Globus pallidus (tissue), 1 donor: ENCODE measurements around the gene BBX.
"Not testable (repeated sequence)": the region's sequence is repeated elsewhere in the genome, so short reads cannot be mapped to it uniquely, and the experiment has no call there.

ENCODE experiments used
- DNase-seq: peaks from one replicate; pipeline ENCODE4 v3.0.0-alpha.2; 2015; ENCODE audit warnings: low spot score

Gene BBX

GRCh38 chr3:107684431-107684925, 161.7 kb downstream of the BBX start:
- no peak for DNase-seq

GRCh38 chr3:107685383-107685782, 162.6 kb downstream of the BBX start:
- no peak for DNase-seq

GRCh38 chr3:107687056-107687581, 164.4 kb downstream of the BBX start:
- no peak for DNase-seq

- no peak for DNase-seq
Observed at GRCh38 chr3:107689355-107689754, 166.6 kb downstream of the BBX start.

- DNase-seq = peak; percentile 71
Observed at GRCh38 chr3:107690522-107691138, 167.9 kb downstream of the BBX start.

- not testable (repeated sequence) for DNase-seq
Observed at GRCh38 chr3:107691984-107692383, 169.2 kb downstream of the BBX start.

- not testable (repeated sequence) for DNase-seq
Observed at GRCh38 chr3:107697348-107697747, 174.6 kb downstream of the BBX start.

- not testable (repeated sequence) for DNase-seq
Observed at GRCh38 chr3:107697855-107698254, 175.1 kb downstream of the BBX start.

- DNase-seq = no peak
Observed at GRCh38 chr3:107699682-107700081, 176.9 kb downstream of the BBX start.

- no peak for DNase-seq
Observed at GRCh38 chr3:107701299-107701698, 178.5 kb downstream of the BBX start.

- no peak for DNase-seq
Observed at GRCh38 chr3:107704477-107704876, 181.7 kb downstream of the BBX start.

- no peak for DNase-seq
Observed at GRCh38 chr3:107705046-107705445, 182.3 kb downstream of the BBX start.

- DNase-seq = no peak
Observed at GRCh38 chr3:107710851-107711250, 188.1 kb downstream of the BBX start.

- no peak for DNase-seq
Observed at GRCh38 chr3:107716734-107717133, 194.0 kb downstream of the BBX start.

- DNase-seq = no peak
Observed at GRCh38 chr3:107718547-107718946, 195.8 kb downstream of the BBX start.

GRCh38 chr3:107727102-107727501, 204.3 kb downstream of the BBX start:
- DNase-seq = no peak

- DNase-seq = no peak
Observed at GRCh38 chr3:107729686-107730085, 206.9 kb downstream of the BBX start.

GRCh38 chr3:107734317-107734716, 211.6 kb downstream of the BBX start:
- no peak for DNase-seq

- no peak for DNase-seq
Observed at GRCh38 chr3:107737914-107738313, 215.2 kb downstream of the BBX start.

- DNase-seq = no peak
Observed at GRCh38 chr3:107738486-107739183, 215.9 kb downstream of the BBX start.

GRCh38 chr3:107739227-107739626, 216.5 kb downstream of the BBX start:
- no peak for DNase-seq

GRCh38 chr3:107740992-107741896, 218.5 kb downstream of the BBX start:
- peak; percentile 52 for DNase-seq
